Peyer's patch (tissue), 4 donors: ENCODE data around the gene TMED7. TPM values are rescaled to one million over a fixed set of nuclear protein-coding genes. Genes with fewer than 3 reads are reported as not detected.
A peak's percentile ranks its signal among the peaks of the same experiment; 100 is the strongest.

Source experiments
- DNase-seq, 3 donors: peaks; one replicate each; pipeline ENCODE4 v3.0.0-alpha.2; 2017 to 2019
- H3K27ac ChIP-seq, 4 donors: fragments of 200-600 bp; sonication (generic); one replicate each; pipeline ENCODE4 v1.5.1; 2016 to 2019
- H3K27me3 ChIP-seq, 2 donors: fragments of 200-600 bp; sonication (generic); one replicate each; pipeline ENCODE4 v1.5.1; 2019
- H3K36me3 ChIP-seq, 3 donors: fragments of 200-600 bp; sonication (generic); one replicate each; pipeline ENCODE4 v1.5.1; 2016 to 2019
- H3K4me1 ChIP-seq, 4 donors: fragments of 200-600 bp; sonication (generic); one replicate each; pipeline ENCODE4 v1.5.1; 2016 to 2019
- H3K4me3 ChIP-seq, 4 donors: fragments of 200-600 bp; sonication (generic); 1 replicate in 3 of 4; 2 replicates in 1 of 4; pipeline ENCODE4 v1.5.1; 2016 to 2019; ENCODE audit warnings: mild to moderate bottlenecking in 1 of 4
- H3K9me3 ChIP-seq, 4 donors: fragments of 200-600 bp; sonication (generic); one replicate each; pipeline ENCODE4 v1.5.1; 2016 to 2019; ENCODE audit warnings: mild to moderate bottlenecking in 1 of 4
- POLR2A ChIP-seq, 2 donors: fragments of 450-650 bp; IDR thresholded peaks; one replicate each; pipeline ENCODE4 v1.5.1; 2017; ENCODE audit warnings: antibody characterized with exemption in 2 of 2, mild to moderate bottlenecking in 2 of 2, moderate library complexity in 2 of 2
- total RNA-seq, 4 donors: library from RNA; depleted of rRNA; stranded (reverse); fragments of >200 nt; gene quantifications; one replicate each; pipeline ENCODE4 v1.1.0, GENCODE V29; 2016
- TF ChIP-seq, protein P1 (sequence below), 6 experiments: fragments of 450-650 bp in 4 of 6; fragments of 200-600 bp in 2 of 6; sonication (generic) in 1 of 6; IDR thresholded peaks; one replicate each; pipeline ENCODE4 v1.5.1; 2017 to 2019; ENCODE audit warnings: antibody characterized with exemption in 6 of 6, mild to moderate bottlenecking in 3 of 6, moderate library complexity in 1 of 6

The TMED7 gene
- total RNA-seq, 4 donors from 2014 or later, result 36.3 to 119 (median 99.7) TPM

GRCh38 chr5:115601701-115602590, 23.9 kb downstream of the TMED7 start, which contains the start of gene TICAM2:
Gene TICAM2 (minus strand): TSS chr5:115602479. CDS start chr5:115581256, 21,223 bp downstream.
- peak within 1 kb of the TSS; percentile 65 to 95 (median 88) for H3K4me3 ChIP-seq
- peak within 1 kb of the TSS; percentile 90 to 94 (median 91) for H3K27ac ChIP-seq
- H3K36me3 ChIP-seq, result no peaks in the 10 kb centered on the region
- peak; percentile 69 to 85 (median 83) for DNase-seq
- H3K9me3 ChIP-seq, result no peaks in the 10 kb centered on the region
- H3K4me1 ChIP-seq, result peaks cover 0 to 20% (median 3%) of the 10 kb centered on the region in 4 donors
- peak in 1 of 2 donors; percentile 30 for TF ChIP-seq POLR2A (IDR thresholded peaks at IDR 0.05)
- TF ChIP-seq, protein P1, sequence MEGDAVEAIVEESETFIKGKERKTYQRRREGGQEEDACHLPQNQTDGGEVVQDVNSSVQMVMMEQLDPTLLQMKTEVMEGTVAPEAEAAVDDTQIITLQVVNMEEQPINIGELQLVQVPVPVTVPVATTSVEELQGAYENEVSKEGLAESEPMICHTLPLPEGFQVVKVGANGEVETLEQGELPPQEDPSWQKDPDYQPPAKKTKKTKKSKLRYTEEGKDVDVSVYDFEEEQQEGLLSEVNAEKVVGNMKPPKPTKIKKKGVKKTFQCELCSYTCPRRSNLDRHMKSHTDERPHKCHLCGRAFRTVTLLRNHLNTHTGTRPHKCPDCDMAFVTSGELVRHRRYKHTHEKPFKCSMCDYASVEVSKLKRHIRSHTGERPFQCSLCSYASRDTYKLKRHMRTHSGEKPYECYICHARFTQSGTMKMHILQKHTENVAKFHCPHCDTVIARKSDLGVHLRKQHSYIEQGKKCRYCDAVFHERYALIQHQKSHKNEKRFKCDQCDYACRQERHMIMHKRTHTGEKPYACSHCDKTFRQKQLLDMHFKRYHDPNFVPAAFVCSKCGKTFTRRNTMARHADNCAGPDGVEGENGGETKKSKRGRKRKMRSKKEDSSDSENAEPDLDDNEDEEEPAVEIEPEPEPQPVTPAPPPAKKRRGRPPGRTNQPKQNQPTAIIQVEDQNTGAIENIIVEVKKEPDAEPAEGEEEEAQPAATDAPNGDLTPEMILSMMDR (IDR thresholded peaks at IDR 0.05), result peak in 4 of 6 experiments; percentile 6 to 29 (median 13)
- H3K27me3 ChIP-seq, result no peaks in the 10 kb centered on the region

DNA sequence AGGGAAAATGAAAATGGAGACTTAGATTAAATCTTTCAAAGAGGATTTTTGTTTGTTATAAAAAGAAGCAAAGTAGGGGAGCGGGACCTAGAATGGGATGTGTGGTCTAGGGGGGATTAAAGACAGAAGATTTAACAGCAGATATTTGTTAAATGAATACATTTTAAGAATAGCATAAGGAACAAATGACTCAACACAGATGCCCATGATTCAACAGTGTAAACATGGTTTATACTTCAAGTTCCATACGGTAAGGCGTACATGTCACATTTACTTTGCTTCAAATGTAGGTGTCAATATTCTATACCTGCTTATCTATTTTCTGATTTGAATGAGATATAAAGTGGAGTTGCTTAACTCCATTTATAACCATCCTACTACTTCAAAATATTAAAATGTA, 25.1 kb downstream of the TMED7 start:
- Histone ChIP-seq H3K36me3 (no peaks in the 10 kb centered on the region), H3K27ac (no peak overlapping the region), H3K4me3 (no peak overlapping the region), H3K4me1 (peaks cover 0 to 20% (median 3%) of the 10 kb centered on the region in 4 donors), H3K27me3 (no peaks in the 10 kb centered on the region), H3K9me3 (no peaks in the 10 kb centered on the region)
- no peak for DNase-seq
- TF ChIP-seq, protein P1 (IDR thresholded peaks at IDR 0.05), result no peak
- no peak for TF ChIP-seq POLR2A (IDR thresholded peaks at IDR 0.05)

GRCh38 chr5:115599924-115600323, 25.9 kb downstream of the TMED7 start:
- H3K27ac ChIP-seq, result peak overlapping the region in 1 of 4 donors; percentile 6
- no peak overlapping the region for H3K4me3 ChIP-seq
- TF ChIP-seq, protein P1 (IDR thresholded peaks at IDR 0.05), result no peak
- no peak for TF ChIP-seq POLR2A (IDR thresholded peaks at IDR 0.05)
- H3K36me3 ChIP-seq, result no peaks in the 10 kb centered on the region
- no peaks in the 10 kb centered on the region for H3K9me3 ChIP-seq
- DNase-seq, result no peak
- H3K4me1 ChIP-seq, result peaks cover 0 to 20% (median 3%) of the 10 kb centered on the region in 4 donors
- no peaks in the 10 kb centered on the region for H3K27me3 ChIP-seq

DNA sequence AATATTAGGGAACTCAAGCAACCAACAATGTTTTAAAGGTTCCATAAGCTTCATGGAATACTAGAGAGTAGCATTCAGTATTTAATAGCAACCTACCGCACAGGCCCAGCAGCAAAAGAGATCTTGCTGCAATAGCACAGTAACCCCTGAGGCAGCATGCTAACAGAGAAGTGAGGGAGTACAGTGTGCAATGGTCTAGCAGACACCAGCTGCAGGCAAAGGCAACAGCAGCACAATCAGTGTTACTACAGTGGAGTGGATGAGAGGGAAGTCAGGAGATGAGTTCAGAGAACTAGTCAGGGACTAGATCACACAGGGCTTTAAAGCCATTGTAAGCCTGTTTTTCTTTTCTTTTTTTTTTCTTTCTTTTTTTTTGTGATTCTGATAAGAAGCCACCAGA, 26.3 kb downstream of the TMED7 start:
- H3K9me3 ChIP-seq, result no peaks in the 10 kb centered on the region
- no peak overlapping the region for H3K4me3 ChIP-seq
- TF ChIP-seq POLR2A (IDR thresholded peaks at IDR 0.05), result no peak
- TF ChIP-seq, protein P1 (IDR thresholded peaks at IDR 0.05), result no peak
- peak overlapping the region in 1 of 4 donors; percentile 6 for H3K27ac ChIP-seq
- no peaks in the 10 kb centered on the region for H3K27me3 ChIP-seq
- DNase-seq, result peak in 2 of 3 donors; percentile 32 to 50
- H3K36me3 ChIP-seq, result no peaks in the 10 kb centered on the region
- peaks cover 0 to 20% (median 3%) of the 10 kb centered on the region in 4 donors for H3K4me1 ChIP-seq

DNA sequence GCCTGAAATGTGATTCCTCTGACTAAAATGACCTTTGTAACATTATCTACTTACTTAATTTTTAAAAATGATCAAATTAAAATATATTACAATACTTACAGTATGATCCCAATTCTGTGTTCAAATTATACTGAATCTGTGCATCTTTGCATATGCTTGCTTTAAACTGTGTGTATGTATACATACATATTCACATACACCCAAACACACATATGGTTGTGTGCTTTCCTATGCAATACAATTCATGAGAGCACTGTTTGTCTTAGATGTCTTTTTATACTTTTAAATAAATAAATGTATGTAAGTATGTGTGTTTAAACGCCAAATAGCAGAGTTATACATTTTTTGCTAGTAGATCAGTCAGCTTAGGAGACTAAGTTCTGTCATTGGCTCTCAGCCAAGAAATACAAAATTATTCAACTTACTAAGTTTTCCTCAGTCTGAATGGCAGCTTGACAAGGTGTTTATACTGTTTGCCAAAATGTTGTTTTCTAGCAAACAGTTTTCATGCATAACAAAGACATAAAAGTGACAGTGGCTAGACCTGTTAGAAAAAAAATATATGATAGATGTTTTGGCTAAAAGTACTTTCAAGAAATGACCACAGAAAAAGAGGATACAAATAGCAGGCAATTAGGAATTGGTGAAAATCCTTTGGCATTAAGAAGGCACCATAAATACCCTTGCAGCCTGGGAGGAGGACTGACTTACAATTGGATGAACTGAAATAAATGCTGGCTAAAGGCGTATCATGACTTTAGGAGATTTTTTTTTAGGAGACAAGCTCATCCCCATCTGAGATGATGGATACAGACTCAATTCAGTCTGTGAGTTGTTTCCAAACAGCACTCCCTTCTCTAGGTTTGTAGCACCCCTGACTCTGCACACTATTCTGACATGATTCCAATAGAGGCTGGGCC, 31.4 kb downstream of the TMED7 start:
- no peaks in the 10 kb centered on the region for H3K4me1 ChIP-seq
- H3K36me3 ChIP-seq, result no peaks in the 10 kb centered on the region
- no peaks in the 10 kb centered on the region for H3K9me3 ChIP-seq
- H3K27ac ChIP-seq, result no peak overlapping the region
- H3K27me3 ChIP-seq, result no peaks in the 10 kb centered on the region
- TF ChIP-seq, protein P1 (IDR thresholded peaks at IDR 0.05), result no peak
- TF ChIP-seq POLR2A (IDR thresholded peaks at IDR 0.05), result no peak
- no peak for DNase-seq
- no peak overlapping the region for H3K4me3 ChIP-seq
